ENCODE data around the gene ATP12A.
A peak's percentile ranks its signal among the peaks of the same experiment; 100 is the strongest.

Gene ATP12A

GRCh38 chr13:24740014-24740890 lies 60.0 kb downstream of the ATP12A start:
- no peak for DNase-seq

- no peak for DNase-seq
These were observed 60.9 kb downstream of the ATP12A start for GRCh38 chr13:24741016-24741662.

GRCh38 chr13:24741791-24742190 lies 61.6 kb downstream of the ATP12A start:
- DNase-seq, result no peak

GRCh38 chr13:24742294-24742693 lies 62.1 kb downstream of the ATP12A start:
- DNase-seq, result no peak

- no peak for DNase-seq
These were observed 62.8 kb downstream of the ATP12A start for GRCh38 chr13:24742977-24743376.

- DNase-seq, result no peak
These were observed 64.0 kb downstream of the ATP12A start for GRCh38 chr13:24744247-24744646.

- DNase-seq, result no peak
These were observed 65.3 kb downstream of the ATP12A start for GRCh38 chr13:24745516-24745860.

GRCh38 chr13:24745861-24746617 lies 65.8 kb downstream of the ATP12A start:
- no peak for DNase-seq

- no peak for DNase-seq
These were observed 66.5 kb downstream of the ATP12A start for GRCh38 chr13:24746618-24747247.

- peak; percentile 36 for DNase-seq
These were observed 67.2 kb downstream of the ATP12A start for GRCh38 chr13:24747248-24748060.

- DNase-seq, result no peak
These were observed 67.8 kb downstream of the ATP12A start for GRCh38 chr13:24748061-24748400.

- DNase-seq, result no peak
These were observed 79.0 kb downstream of the ATP12A start for GRCh38 chr13:24759197-24759596.
